Mesenchymal stem cell (in vitro differentiated cells and primary cell): ENCODE measurements around the gene GPS1.

ENCODE experiments used
- DNase-seq: peaks from one replicate; pipeline ENCODE4 v3.0.0-alpha.2; 2013
- H2AFZ ChIP-seq: one replicate; pipeline ENCODE4 v1.6.1; 2013; ENCODE audit warnings: low read depth, mild to moderate bottlenecking, control low read depth, inconsistent platforms, low read length, moderate library complexity
- H2AK5ac ChIP-seq: 2 replicates; pipeline ENCODE4 v1.6.1; 2013; ENCODE audit warnings: low read length, moderate library complexity, mild to moderate bottlenecking, inconsistent platforms; ENCODE audit not compliant: severe bottlenecking
- H2BK120ac ChIP-seq: one replicate; pipeline ENCODE4 v1.6.1; 2013; ENCODE audit warnings: low read depth, mild to moderate bottlenecking, inconsistent platforms, low read length, moderate library complexity
- H2BK12ac ChIP-seq, 2 experiments: one replicate each; pipeline ENCODE4 v1.6.1; 2013; ENCODE audit warnings: inconsistent platforms in 2 of 2, low read length in 2 of 2, mild to moderate bottlenecking in 2 of 2, moderate library complexity in 2 of 2, control low read depth in 1 of 2
- H2BK15ac ChIP-seq: one replicate; pipeline ENCODE4 v1.6.1; 2013; ENCODE audit warnings: mild to moderate bottlenecking, low read depth, inconsistent platforms; ENCODE audit not compliant: poor library complexity, severe bottlenecking
- H2BK5ac ChIP-seq: 2 replicates; pipeline ENCODE4 v1.6.1; 2013; ENCODE audit warnings: low read depth, mild to moderate bottlenecking, low read length, control low read depth, inconsistent platforms; ENCODE audit not compliant: poor library complexity, severe bottlenecking
- H3K14ac ChIP-seq, 2 experiments: one replicate each; pipeline ENCODE4 v1.6.1; 2013; ENCODE audit warnings: inconsistent platforms in 2 of 2, low read length in 2 of 2, control low read depth in 1 of 2, mild to moderate bottlenecking in 1 of 2, moderate library complexity in 1 of 2
- H3K18ac ChIP-seq, 2 experiments: one replicate each; pipeline ENCODE4 v1.6.1; 2013; ENCODE audit warnings: inconsistent platforms in 2 of 2, low read length in 2 of 2, control low read depth in 1 of 2, low read depth in 1 of 2, mild to moderate bottlenecking in 1 of 2
- H3K23ac ChIP-seq, 2 experiments: one replicate each; pipeline ENCODE4 v1.6.1; 2013; ENCODE audit warnings: inconsistent platforms in 2 of 2, low read length in 2 of 2, mild to moderate bottlenecking in 2 of 2, moderate library complexity in 2 of 2, control low read depth in 1 of 2
- H3K27ac ChIP-seq: 2 replicates; pipeline ENCODE4 v1.5.1; 2013; ENCODE audit warnings: mild to moderate bottlenecking, moderate library complexity, low read length, control low read depth, inconsistent platforms; ENCODE audit not compliant: poor library complexity, severe bottlenecking
- H3K27me3 ChIP-seq, 2 experiments: 2 replicates each; pipeline versions ENCODE4 v1.6.1 to v1.7.0; 2013; ENCODE audit warnings: low read length in 2 of 2, mild to moderate bottlenecking in 2 of 2, moderate library complexity in 2 of 2, control low read depth in 1 of 2, inconsistent platforms in 1 of 2; ENCODE audit not compliant: control insufficient read depth in 1 of 2, insufficient read depth in 1 of 2
- H3K36me3 ChIP-seq, 2 experiments: 2 replicates each; pipeline versions ENCODE4 v1.6.1 to v1.7.0; 2013; ENCODE audit warnings: low read length in 2 of 2, control low read depth in 1 of 2, inconsistent platforms in 1 of 2, low read depth in 1 of 2, mild to moderate bottlenecking in 1 of 2; ENCODE audit not compliant: insufficient read depth in 2 of 2, control insufficient read depth in 1 of 2
- H3K4ac ChIP-seq, 2 experiments: one replicate each; pipeline ENCODE4 v1.6.1; 2013; ENCODE audit warnings: inconsistent platforms in 2 of 2, low read length in 2 of 2, mild to moderate bottlenecking in 2 of 2, moderate library complexity in 2 of 2, control low read depth in 1 of 2, low read depth in 1 of 2
- H3K4me1 ChIP-seq: 2 replicates; pipeline ENCODE4 v1.6.1; 2013; ENCODE audit warnings: low read depth, low read length, control low read depth; ENCODE audit not compliant: control insufficient read depth, insufficient read depth
- H3K4me2 ChIP-seq: 2 replicates; pipeline ENCODE4 v1.6.1; 2013; ENCODE audit warnings: low read length, mild to moderate bottlenecking, inconsistent platforms; ENCODE audit not compliant: poor library complexity, severe bottlenecking
- H3K4me3 ChIP-seq, 2 experiments: 2 replicates each; pipeline versions ENCODE4 v1.5.1 to v1.7.0; 2013; ENCODE audit warnings: low read length in 2 of 2, mild to moderate bottlenecking in 2 of 2, control low read depth in 1 of 2, low read depth in 1 of 2; ENCODE audit not compliant: insufficient read depth in 1 of 2
- H3K79me1 ChIP-seq: replicated peaks from 2 replicates; pipeline ENCODE4 v1.6.1; 2013; ENCODE audit warnings: mild to moderate bottlenecking, control low read depth, low read length, inconsistent platforms; ENCODE audit not compliant: poor library complexity, severe bottlenecking
- H3K9ac ChIP-seq: 2 replicates; pipeline ENCODE4 v1.7.0; 2013; ENCODE audit warnings: mild to moderate bottlenecking, low read length, moderate library complexity
- H3K9me3 ChIP-seq: 2 replicates; pipeline ENCODE4 v1.7.0; 2013; ENCODE audit warnings: mild to moderate bottlenecking, low read length; ENCODE audit not compliant: control insufficient read depth
- H4K8ac ChIP-seq: one replicate; pipeline ENCODE4 v1.6.1; 2013; ENCODE audit warnings: inconsistent platforms, mild to moderate bottlenecking, low read length, moderate library complexity
- H4K91ac ChIP-seq: one replicate; pipeline ENCODE4 v1.6.1; 2013; ENCODE audit warnings: mild to moderate bottlenecking, low read length, inconsistent platforms
- WGBS: methylation state at CpG from one replicate; pipeline ENCODE4 v1.1.7; 2013; ENCODE audit warnings: mixed read lengths; 5-methylcytosine and 5-hydroxymethylcytosine counted together

GPS1 gene

GRCh38 chr17:82005701-82006348 lies 45.9 kb upstream of the GPS1 start:
- 95% methylated on average over 29 of the region's 30 CpGs for WGBS
- H3K4me3 ChIP-seq, result no peak overlapping the region
- H2BK12ac ChIP-seq, result peak overlapping the region in 1 of 2 experiments; percentile 33
- peaks cover 0 to 32% of the 10 kb centered on the region in 2 experiments for H3K36me3 ChIP-seq
- H3K14ac ChIP-seq, result peak overlapping the region in 1 of 2 experiments; percentile 6
- H3K9me3 ChIP-seq, result no peaks in the 10 kb centered on the region
- no peak overlapping the region for H2BK15ac ChIP-seq
- peaks cover 77% of the 10 kb centered on the region for H3K4me1 ChIP-seq
- no peak overlapping the region for H3K27ac ChIP-seq
- no peak overlapping the region for H2AFZ ChIP-seq
- no peaks in the 10 kb centered on the region for H3K27me3 ChIP-seq
- no peak overlapping the region for H2BK5ac ChIP-seq
- no peak overlapping the region for H3K9ac ChIP-seq
- H3K18ac ChIP-seq, result no peak overlapping the region
- no peak overlapping the region for H4K8ac ChIP-seq
- no peak for DNase-seq
- H2AK5ac ChIP-seq, result peak overlapping the region; percentile 18
- H3K4ac ChIP-seq, result no peak overlapping the region
- H3K79me1 ChIP-seq, result peaks cover 14% of the 10 kb centered on the region
- no peak overlapping the region for H3K23ac ChIP-seq
- no peak overlapping the region for H2BK120ac ChIP-seq
- no peak overlapping the region for H3K4me2 ChIP-seq
- H4K91ac ChIP-seq, result peak overlapping the region; percentile 37

- 88% methylated on average over 22 of the region's 24 CpGs for WGBS
Observed at GRCh38 chr17:82006468-82007227, 45.0 kb upstream of the GPS1 start.

GRCh38 chr17:82007228-82007494 lies 44.5 kb upstream of the GPS1 start:
- H2BK5ac ChIP-seq, result no peak overlapping the region
- H3K9ac ChIP-seq, result no peak overlapping the region
- peaks cover 0 to 40% of the 10 kb centered on the region in 2 experiments for H3K36me3 ChIP-seq
- no peak overlapping the region for H3K27ac ChIP-seq
- no peak overlapping the region for H2BK120ac ChIP-seq
- peak overlapping the region in 1 of 2 experiments; percentile 36 for H3K14ac ChIP-seq
- no peaks in the 10 kb centered on the region for H3K9me3 ChIP-seq
- no peaks in the 10 kb centered on the region for H3K27me3 ChIP-seq
- H3K79me1 ChIP-seq, result peaks cover 6% of the 10 kb centered on the region
- peak overlapping the region; percentile 83 for H2AK5ac ChIP-seq
- no peak overlapping the region for H3K4ac ChIP-seq
- no peak overlapping the region for H3K4me2 ChIP-seq
- no peak overlapping the region for H4K91ac ChIP-seq
- H3K23ac ChIP-seq, result no peak overlapping the region
- H3K4me3 ChIP-seq, result no peak overlapping the region
- peaks cover 65% of the 10 kb centered on the region for H3K4me1 ChIP-seq
- H2AFZ ChIP-seq, result no peak overlapping the region
- no peak for DNase-seq
- H2BK15ac ChIP-seq, result no peak overlapping the region
- H3K18ac ChIP-seq, result no peak overlapping the region
- no peak overlapping the region for H2BK12ac ChIP-seq
- 89% methylated on average over 6 of the region's 6 CpGs for whole genome bisulfite sequencing
- H4K8ac ChIP-seq, result no peak overlapping the region

More at GRCh38 chr17:82006468-82007227, 45.0 kb upstream of the GPS1 start:
- Histone ChIP-seq H4K91ac (no peak overlapping the region), H2BK120ac (no peak overlapping the region), H3K79me1 (peaks cover 6% of the 10 kb centered on the region), H3K36me3 (peaks cover 0 to 35% of the 10 kb centered on the region in 2 experiments), H2BK12ac (no peak overlapping the region), H3K4me2 (no peak overlapping the region), H3K27me3 (no peaks in the 10 kb centered on the region), H2AFZ (no peak overlapping the region), H3K9ac (no peak overlapping the region), H3K4me3 (no peak overlapping the region), H2BK5ac (no peak overlapping the region), H3K27ac (no peak overlapping the region), H3K18ac (no peak overlapping the region), H3K4me1 (peaks cover 69% of the 10 kb centered on the region), H3K4ac (no peak overlapping the region), H4K8ac (no peak overlapping the region), H3K9me3 (no peaks in the 10 kb centered on the region), H2AK5ac (peak overlapping the region; percentile 83), H3K23ac (no peak overlapping the region), H2BK15ac (no peak overlapping the region), H3K14ac (no peak overlapping the region)
- peak; percentile 27 for DNase-seq

GRCh38 chr17:82007495-82008257 lies 44.0 kb upstream of the GPS1 start:
- 87% methylated on average over 30 of the region's 30 CpGs for WGBS
- Histone ChIP-seq H3K4me3 (no peak overlapping the region), H4K8ac (peak overlapping the region; percentile 76), H3K4ac (no peak overlapping the region), H2BK120ac (no peak overlapping the region), H2BK15ac (no peak overlapping the region), H3K9me3 (no peaks in the 10 kb centered on the region), H3K79me1 (peaks cover 6% of the 10 kb centered on the region), H2BK5ac (peak overlapping the region; percentile 33), H4K91ac (peak overlapping the region; percentile 29), H3K4me1 (peaks cover 62% of the 10 kb centered on the region), H3K9ac (no peak overlapping the region), H3K27me3 (no peaks in the 10 kb centered on the region), H3K23ac (no peak overlapping the region), H3K27ac (no peak overlapping the region), H2BK12ac (no peak overlapping the region), H3K4me2 (peak overlapping the region; percentile 33), H3K18ac (no peak overlapping the region), H3K36me3 (peaks cover 0 to 45% of the 10 kb centered on the region in 2 experiments), H2AK5ac (peak overlapping the region; percentile 51), H2AFZ (no peak overlapping the region), H3K14ac (peak overlapping the region in 1 of 2 experiments; percentile 36)
- no peak for DNase-seq
